Hair follicle dermal papilla cell (primary cell): ENCODE results near the gene GNPTG. TPM values are rescaled to one million over a fixed set of nuclear protein-coding genes. Genes with fewer than 3 reads are reported as not detected.

Experiments
- total RNA-seq: library from RNA; depleted of rRNA; stranded (reverse); fragments of >200 nt; gene quantifications from 2 replicates; pipeline ENCODE4 v1.2.3, GENCODE V29; 2012

GNPTG gene
- 39.9 and 41.2 TPM in 2 replicates for total RNA-seq

DNA sequence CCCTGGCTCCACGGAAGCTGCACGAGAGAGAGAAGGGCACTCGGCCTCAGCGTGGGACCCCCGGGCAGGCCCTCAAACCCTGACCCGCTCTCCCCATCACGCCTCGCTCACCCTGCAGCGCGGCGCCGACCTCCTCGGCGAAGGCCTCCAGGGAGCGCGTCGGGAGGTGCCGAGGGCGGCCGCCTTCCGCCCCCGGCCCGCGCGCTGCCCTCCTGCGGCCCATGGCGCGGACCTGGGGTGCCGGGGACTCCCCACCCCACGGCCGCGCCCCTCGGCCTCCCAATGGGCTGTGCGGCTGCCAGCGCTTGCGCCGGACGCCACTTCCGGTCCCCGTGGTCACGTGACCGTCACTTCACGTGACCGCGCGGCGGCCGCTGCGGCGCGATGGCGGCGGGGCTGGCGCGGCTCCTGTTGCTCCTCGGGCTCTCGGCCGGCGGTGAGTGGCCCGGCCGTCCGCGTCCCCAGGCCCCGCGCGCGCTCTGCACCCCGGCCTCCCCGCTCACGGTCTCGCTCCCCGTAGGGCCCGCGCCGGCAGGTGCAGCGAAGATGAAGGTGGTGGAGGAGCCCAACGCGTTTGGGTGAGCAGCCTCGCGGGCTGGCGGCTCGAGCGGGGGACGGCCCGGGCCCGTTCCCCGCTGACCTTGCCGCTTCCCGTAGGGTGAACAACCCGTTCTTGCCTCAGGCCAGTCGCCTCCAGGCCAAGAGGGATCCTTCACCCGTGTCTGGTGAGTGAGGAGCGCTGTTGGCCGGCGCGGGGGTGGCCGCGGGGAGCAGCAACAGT lies at the start of gene GNPTG, which contains the start of gene TSR3:
Gene GNPTG, plus strand, starts transcription at position 350 of the 781 bp plus-strand sequence. Its CDS starts 35 bp downstream, at position 385.
Gene TSR3, minus strand, starts transcription at position 297 of the 781 bp plus-strand sequence. Its CDS starts 74 bp downstream, at position 223.

GRCh38 chr16:1308977-1309885 lies 42.5 kb upstream of the GNPTG start, which contains the start of gene UBE2I:
TSS of gene UBE2I (plus strand) at chr16:1309636. CDS start at chr16:1314031, 4,395 bp downstream.

DNA sequence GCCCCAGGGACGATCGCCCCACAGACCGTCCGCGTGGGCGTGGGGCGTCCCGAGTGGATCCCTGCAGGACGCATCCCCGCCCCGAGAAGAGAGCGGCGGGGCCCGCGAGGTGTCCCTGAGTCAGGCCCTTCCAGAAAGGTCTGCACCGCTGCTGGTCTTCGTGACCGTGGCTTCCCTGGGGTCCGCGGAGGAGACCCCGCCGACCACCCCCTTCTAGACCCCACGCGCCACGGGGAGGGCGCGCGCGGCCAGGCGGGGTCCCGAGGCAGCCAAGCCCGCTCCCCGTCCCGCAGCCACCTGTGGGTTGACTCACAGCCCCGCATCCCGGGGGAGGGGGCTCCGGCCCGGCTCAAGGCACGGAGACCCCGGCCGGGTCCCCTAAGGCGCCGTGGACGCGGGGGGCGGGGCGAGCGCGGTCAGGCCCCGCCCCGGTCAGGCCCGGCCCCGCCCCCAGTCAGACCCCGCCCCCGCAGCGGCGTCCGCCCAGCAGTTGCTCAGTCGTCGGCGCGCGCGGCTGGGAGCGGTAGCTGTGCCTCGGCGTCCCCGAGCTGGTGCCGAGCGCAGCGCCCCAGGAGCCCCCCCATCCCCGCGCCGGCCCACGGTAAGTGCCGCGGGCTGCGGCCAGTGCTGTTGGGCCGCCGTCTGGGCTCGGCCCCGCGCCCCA lies 18.4 kb upstream of the GNPTG start, which contains the start of gene BAIAP3:
Gene BAIAP3, plus strand, starts transcription at position 497 of the 664 bp plus-strand sequence. CDS start 4,905 bp downstream, outside the sequence.

Other genes starting within 250 kb of the GNPTG start
- under 0.01 TPM in 2 replicates for gene CACNA1H, start 198.8 kb upstream of the GNPTG start, total RNA-seq
- gene TPSG1, start 126.7 kb upstream of the GNPTG start, total RNA-seq: not detected in 2 replicates
- gene TPSB2, start 121.7 kb upstream of the GNPTG start, total RNA-seq: not detected in 2 replicates
- gene TPSAB1, start 111.2 kb upstream of the GNPTG start, total RNA-seq: not detected in 2 replicates
- gene TPSD1, start 95.9 kb upstream of the GNPTG start, total RNA-seq: not detected in 2 replicates
- 37.2 and 54.0 TPM in 2 replicates for gene UBE2I, start 42.3 kb upstream of the GNPTG start, total RNA-seq
- 0.97 TPM in 2 replicates for gene BAIAP3, start 18.3 kb upstream of the GNPTG start, total RNA-seq
- 48.4 and 63.0 TPM in 2 replicates for gene TSR3, start 53 bp upstream of the GNPTG start, total RNA-seq
- gene UNKL, start 62.8 kb downstream of the GNPTG start, total RNA-seq: 13.5 and 20.3 TPM in 2 replicates
- gene UQCC4, start 68.8 kb downstream of the GNPTG start, total RNA-seq: 10.2 and 12.0 TPM in 2 replicates
- gene PERCC1, start 79.1 kb downstream of the GNPTG start, total RNA-seq: not detected in 2 replicates
- under 0.01 and 0.24 TPM in 2 replicates for gene CCDC154, start 92.6 kb downstream of the GNPTG start, total RNA-seq
- 73.5 and 81.5 TPM in 2 replicates for gene CLCN7, start 123.1 kb downstream of the GNPTG start, total RNA-seq
- 0.12 and 0.16 TPM in 2 replicates for gene PTX4, start 137.0 kb downstream of the GNPTG start, total RNA-seq
- gene TELO2, start 141.4 kb downstream of the GNPTG start, total RNA-seq: 13.4 and 14.1 TPM in 2 replicates
- gene TMEM204, start 181.7 kb downstream of the GNPTG start, total RNA-seq: 20.3 and 32.8 TPM in 2 replicates